ENCODE data around the gene SPINK8. TPM values are rescaled to one million over a fixed set of nuclear protein-coding genes. Genes with fewer than 3 reads are reported as not detected.

SPINK8 gene
- total and polyA plus RNA-seq, 12 donors: not detected

GRCh38 chr3:48347500-48347899 is 14.0 kb upstream of the SPINK8 start:
- no peak overlapping the region for H3K4me3 ChIP-seq
- no peaks in the 10 kb centered on the region for H3K36me3 ChIP-seq
- H3K4me1 ChIP-seq: no peaks in the 10 kb centered on the region
- no peak for TF ChIP-seq CTCF (IDR thresholded peaks at IDR 0.05)
- intact Hi-C loops (cut with DNase I): no loop called here
- peaks cover 0 to 11% (median 0%) of the 10 kb centered on the region in 7 donors for H3K27me3 ChIP-seq
- H3K27ac ChIP-seq: no peak overlapping the region
- no peak for DNase-seq
- ATAC-seq: no peak
- H3K9me3 ChIP-seq: no peaks in the 10 kb centered on the region
- WGBS, 2 donors: 67 to 68% methylated on average over 3 of the region's 3 CpGs

GRCh38 chr3:48345946-48346572 is 12.6 kb upstream of the SPINK8 start:
- 78% methylated on average over 2 of the region's 2 CpGs for WGBS, 2 donors
- H3K4me3 ChIP-seq: no peak overlapping the region
- H3K27ac ChIP-seq: no peak overlapping the region
- H3K9me3 ChIP-seq: no peaks in the 10 kb centered on the region
- no peaks in the 10 kb centered on the region for H3K36me3 ChIP-seq
- peaks cover 0 to 3% (median 0%) of the 10 kb centered on the region in 7 donors for H3K27me3 ChIP-seq
- intact Hi-C loops (cut with DNase I): no loop called here
- ATAC-seq (no peak), DNase-seq (no peak)
- no peak for TF ChIP-seq CTCF (IDR thresholded peaks at IDR 0.05)
- H3K4me1 ChIP-seq: no peaks in the 10 kb centered on the region

GRCh38 chr3:48344867-48345507 is 11.5 kb upstream of the SPINK8 start:
- intact Hi-C loops (cut with DNase I): no loop called here
- WGBS, 2 donors: 14 to 34% methylated on average over 1 of the region's 1 CpG
- DNase-seq: no peak

DNA sequence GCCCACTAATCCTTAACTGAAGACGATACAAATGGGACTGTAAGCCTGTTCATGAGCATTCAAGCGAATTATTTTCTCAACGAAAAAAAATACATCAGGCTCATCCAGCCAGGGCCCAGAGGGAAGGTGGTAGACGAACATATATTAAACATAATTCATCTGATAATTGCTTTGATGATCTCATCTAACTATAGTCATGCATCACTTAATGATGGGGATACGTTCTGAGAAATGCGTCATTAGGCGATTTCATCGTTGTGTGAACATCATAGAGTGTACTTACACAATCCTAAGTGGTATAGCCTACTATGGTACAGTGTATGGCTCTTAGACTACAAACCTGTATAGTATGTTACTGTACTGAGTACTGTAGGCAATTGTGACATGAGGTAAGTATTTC is 10.0 kb upstream of the SPINK8 start:
- Histone ChIP-seq H3K4me3 (no peak overlapping the region), H3K9me3 (no peaks in the 10 kb centered on the region), H3K36me3 (no peaks in the 10 kb centered on the region), H3K27ac (no peak overlapping the region), H3K4me1 (no peaks in the 10 kb centered on the region), H3K27me3 (no peaks in the 10 kb centered on the region)
- TF ChIP-seq CTCF (IDR thresholded peaks at IDR 0.05): no peak
- ATAC-seq (no peak), DNase-seq (no peak)
- WGBS, 2 donors: 89 to 90% methylated on average over 8 of the region's 8 CpGs
- intact Hi-C loops (cut with DNase I): no loop called here

More at GRCh38 chr3:48344867-48345507, 11.5 kb upstream of the SPINK8 start:
- Histone ChIP-seq H3K27me3 (no peaks in the 10 kb centered on the region), H3K9me3 (no peaks in the 10 kb centered on the region), H3K4me1 (no peaks in the 10 kb centered on the region), H3K36me3 (no peaks in the 10 kb centered on the region), H3K27ac (no peak overlapping the region), H3K4me3 (no peak overlapping the region)
- TF ChIP-seq CTCF (IDR thresholded peaks at IDR 0.05): no peak
- no peak for ATAC-seq
